H1 (cell line): ENCODE measurements around the gene CDKN2A. TPM values are rescaled to one million over a fixed set of nuclear protein-coding genes. Genes with fewer than 3 reads are reported as not detected.

Experiments
- CTCF ChIA-PET: fragments of 300-600 bp; sonication (Branson Sonifier 250); formaldehyde crosslinking; loops from one replicate; lab custom pipeline; 2021; ENCODE audit not compliant: partially characterized antibody; lab: Charles Lee
- POLR2A ChIA-PET: fragments of 300-600 bp; sonication (Branson Sonifier 250); formaldehyde crosslinking; loops from one replicate; lab custom pipeline; 2021; ENCODE audit warnings: inconsistent platforms; ENCODE audit not compliant: partially characterized antibody; lab: Charles Lee
- DNase-seq, 2 experiments: peaks; one replicate each; pipeline versions ENCODE4 v3.0.0 to v3.0.0-alpha.2; 2010 to 2022; ENCODE audit warnings: low spot score in 2 of 2, low read depth in 1 of 2, mixed read lengths in 1 of 2
- FAIRE-seq: peaks from 2 replicates; lab custom pipeline; 2011; peaks lifted over from hg19 to GRCh38; lab: Jason Lieb, UNC
- H2AFZ ChIP-seq: 2 replicates; pipeline ENCODE4 v1.8.1; 2012; ENCODE audit warnings: low read length, inconsistent platforms
- H2AK5ac ChIP-seq: 2 replicates; pipeline ENCODE4 v1.6.1; 2013; ENCODE audit warnings: low read depth, low read length
- H2BK120ac ChIP-seq: replicated peaks from 2 replicates; pipeline ENCODE3; 2013; ENCODE audit warnings: low read depth, low read length, inconsistent platforms
- H2BK12ac ChIP-seq: 2 replicates; pipeline ENCODE4 v1.6.1; 2013; ENCODE audit warnings: low read depth, low read length
- H2BK15ac ChIP-seq: 2 replicates; pipeline ENCODE4 v1.6.1; 2013; ENCODE audit warnings: low read length
- H2BK20ac ChIP-seq: 2 replicates; pipeline ENCODE4 v1.6.1; 2013; ENCODE audit warnings: low read length
- H2BK5ac ChIP-seq: 2 replicates; pipeline ENCODE4 v1.6.1; 2013; ENCODE audit warnings: low read depth, low read length
- H3K14ac ChIP-seq: 2 replicates; pipeline ENCODE4 v1.6.1; 2013; ENCODE audit warnings: inconsistent platforms; ENCODE audit not compliant: insufficient read length
- H3K18ac ChIP-seq: 2 replicates; pipeline ENCODE4 v1.6.1; 2013; ENCODE audit warnings: low read length; ENCODE audit errors: extremely low read depth
- H3K23ac ChIP-seq: 2 replicates; pipeline ENCODE4 v1.6.1; 2013; ENCODE audit warnings: inconsistent platforms; ENCODE audit not compliant: insufficient read length
- H3K23me2 ChIP-seq: 2 replicates; pipeline ENCODE4 v1.6.1; 2013; ENCODE audit warnings: low read depth, low read length
- H3K27ac ChIP-seq: 2 replicates; pipeline ENCODE4 v1.6.1; 2011; ENCODE audit warnings: low read depth, low read length, inconsistent platforms
- H3K27me3 ChIP-seq, 4 experiments: replicated peaks in 1 of 4; 1 replicate in 1 of 4; 2 replicates in 3 of 4; pipeline versions ENCODE4 v1.6.1 to v1.8.1; 2011 to 2013; ENCODE audit warnings: low read length in 3 of 4, mild to moderate bottlenecking in 3 of 4, inconsistent platforms in 2 of 4, mixed read lengths in 2 of 4, moderate library complexity in 1 of 4; ENCODE audit not compliant: control insufficient read depth in 3 of 4, insufficient read depth in 3 of 4; ENCODE audit errors: extremely low read depth in 1 of 4
- H3K36me3 ChIP-seq, 4 experiments: 2 replicates each; pipeline versions ENCODE4 v1.6.1 to v1.8.1; 2011 to 2013; ENCODE audit warnings: mild to moderate bottlenecking in 4 of 4, low read length in 3 of 4, moderate library complexity in 2 of 4, control low read depth in 1 of 4, inconsistent platforms in 1 of 4; ENCODE audit not compliant: insufficient read depth in 4 of 4, control insufficient read depth in 2 of 4
- H3K4ac ChIP-seq: replicated peaks from 2 replicates; pipeline ENCODE3; 2013; ENCODE audit warnings: low read length, low read depth, mixed read lengths, inconsistent platforms; ENCODE audit not compliant: insufficient read length
- H3K4me1 ChIP-seq, 4 experiments: replicated peaks in 1 of 4; 1 replicate in 1 of 4; 2 replicates in 3 of 4; pipeline versions ENCODE4 v1.6.1 to v1.8.1; 2011 to 2013; ENCODE audit warnings: low read length in 3 of 4, inconsistent platforms in 2 of 4, mixed read lengths in 1 of 4; ENCODE audit not compliant: insufficient read depth in 4 of 4, control insufficient read depth in 3 of 4
- H3K4me2 ChIP-seq, 2 experiments: 2 replicates each; pipeline versions ENCODE4 v1.6.1 to v1.8.1; 2011 to 2013; ENCODE audit warnings: low read depth in 2 of 2, low read length in 2 of 2, control low read depth in 1 of 2, inconsistent platforms in 1 of 2, mild to moderate bottlenecking in 1 of 2; ENCODE audit not compliant: insufficient read depth in 1 of 2
- H3K4me3 ChIP-seq, 4 experiments: fragments of 200-600, 300-600 bp in 1 of 4; sonication (generic), shearing (Covaris generic), sonication (Bioruptor Twin) in 1 of 4; 2 replicates each; pipeline versions ENCODE4 v1.5.1 to v1.8.1; 2011 to 2016; ENCODE audit warnings: low read length in 4 of 4, low read depth in 3 of 4, control low read depth in 2 of 4, inconsistent platforms in 2 of 4, mild to moderate bottlenecking in 2 of 4, mixed read lengths in 1 of 4, moderate library complexity in 1 of 4; ENCODE audit not compliant: insufficient read depth in 2 of 4; ENCODE audit errors: extremely low read depth in 1 of 4
- H3K56ac ChIP-seq: replicated peaks from 2 replicates; pipeline ENCODE3; 2013; ENCODE audit warnings: low read depth, mild to moderate bottlenecking, mixed read lengths, low read length, inconsistent platforms; ENCODE audit not compliant: insufficient read length
- H3K79me1 ChIP-seq: 2 replicates; pipeline ENCODE4 v1.6.1; 2013; ENCODE audit warnings: low read depth, low read length, control low read depth
- H3K79me2 ChIP-seq, 2 experiments: 2 replicates each; pipeline versions ENCODE4 v1.6.1 to v1.8.1; 2012 to 2013; ENCODE audit warnings: low read length in 2 of 2, mild to moderate bottlenecking in 2 of 2, inconsistent platforms in 1 of 2; ENCODE audit not compliant: insufficient read depth in 2 of 2, control insufficient read depth in 1 of 2
- H3K9ac ChIP-seq, 4 experiments: replicated peaks in 1 of 4; 1 replicate in 1 of 4; 2 replicates in 3 of 4; pipeline versions ENCODE4 v1.6.1 to v1.8.1; 2011 to 2013; ENCODE audit warnings: low read depth in 3 of 4, low read length in 3 of 4, control low read depth in 2 of 4, mild to moderate bottlenecking in 2 of 4, moderate library complexity in 2 of 4, inconsistent platforms in 1 of 4; ENCODE audit errors: extremely low read depth in 1 of 4
- H3K9me3 ChIP-seq, 2 experiments: 2 replicates each; pipeline versions ENCODE4 v1.6.1 to v1.8.1; 2012 to 2013; ENCODE audit warnings: mild to moderate bottlenecking in 2 of 2, moderate library complexity in 2 of 2, control low read depth in 1 of 2, inconsistent platforms in 1 of 2, low read depth in 1 of 2, low read length in 1 of 2, mixed read lengths in 1 of 2; ENCODE audit not compliant: insufficient read depth in 2 of 2
- H4K20me1 ChIP-seq, 2 experiments: replicated peaks in 1 of 2; 2 replicates each; pipeline versions ENCODE3 to v1.8.1; 2011 to 2013; ENCODE audit warnings: inconsistent platforms in 2 of 2, low read length in 2 of 2, mild to moderate bottlenecking in 1 of 2; ENCODE audit not compliant: insufficient read depth in 2 of 2, control insufficient read depth in 1 of 2
- H4K5ac ChIP-seq: 2 replicates; pipeline ENCODE4 v1.6.1; 2013; ENCODE audit warnings: low read length, low read depth, mixed read lengths, inconsistent platforms; ENCODE audit not compliant: insufficient read length
- H4K8ac ChIP-seq: 2 replicates; pipeline ENCODE4 v1.8.0; 2013; ENCODE audit warnings: mild to moderate bottlenecking, moderate library complexity, low read length, inconsistent platforms; ENCODE audit not compliant: insufficient read depth; ENCODE audit errors: extremely low read depth
- H4K91ac ChIP-seq: replicated peaks from 2 replicates; pipeline ENCODE3; 2013; ENCODE audit warnings: low read length, mixed read lengths, inconsistent platforms; ENCODE audit not compliant: insufficient read length
- CREB1 ChIP-seq: IDR thresholded peaks from 2 replicates; pipeline ENCODE4 v1.6.1; 2012; ENCODE audit warnings: inconsistent platforms
- GTF2F1 ChIP-seq: IDR thresholded peaks from 2 replicates; pipeline ENCODE4 v1.6.1; 2012; ENCODE audit warnings: low read depth, low read length, improper control_type of control experiment, borderline replicate concordance
- KDM1A ChIP-seq: fragments of 200-600, 300-600 bp; sonication (generic); IDR thresholded peaks from 2 replicates; pipeline ENCODE4 v1.7.1; 2016; ENCODE audit warnings: mild to moderate bottlenecking, low read length, borderline replicate concordance
- WGBS, 2 experiments: shearing (Covaris generic) in 1 of 2; methylation state at CpG; one replicate each; pipeline versions ENCODE4 v1.1.6 to v1.1.7; 2013 to 2015; ENCODE audit warnings: low lambda C conversion rate in 2 of 2, mixed read lengths in 2 of 2, inconsistent platforms in 1 of 2, low coverage in 1 of 2, missing lambda C conversion rate in 1 of 2; ENCODE audit not compliant: insufficient replicate concordance in 2 of 2, insufficient coverage in 1 of 2, insufficient read length in 1 of 2; ENCODE audit errors: extremely low coverage in 1 of 2, missing lambda C conversion rate in 1 of 2; 5-methylcytosine and 5-hydroxymethylcytosine counted together
- polyA plus RNA-seq, 7 experiments: library from polyadenylated mRNA; depleted of rRNA in 3 of 7; stranded (reverse) in 5 of 7; unstranded in 2 of 7; fragments of >200 nt in 5 of 7; fragments of 200-250 nt in 2 of 7; gene quantifications; 1 replicate in 5 of 7; 2 replicates in 1 of 7; 4 replicates in 1 of 7; pipeline versions ENCODE4 v1.2.1 to v1.2.3, GENCODE V29; 2011 to 2013; ENCODE audit warnings: missing spikeins in 2 of 7, mixed read lengths in 2 of 7
- total RNA-seq: library from RNA; stranded (reverse); fragmentation: NEBNext Ultra II Directional; extraction: Animal tissue kit (Norgen Biotek cat#: 25700); gene quantifications from 2 replicates; pipeline ENCODE4 v1.2.1, GENCODE V29; 2021

CDKN2A gene
- total and polyA plus RNA-seq, 2 of the 8 experiments (the other 6 are each of a cell fraction or from before 2014, with no cell fraction given) = 0.51 to 0.73 TPM

DNA sequence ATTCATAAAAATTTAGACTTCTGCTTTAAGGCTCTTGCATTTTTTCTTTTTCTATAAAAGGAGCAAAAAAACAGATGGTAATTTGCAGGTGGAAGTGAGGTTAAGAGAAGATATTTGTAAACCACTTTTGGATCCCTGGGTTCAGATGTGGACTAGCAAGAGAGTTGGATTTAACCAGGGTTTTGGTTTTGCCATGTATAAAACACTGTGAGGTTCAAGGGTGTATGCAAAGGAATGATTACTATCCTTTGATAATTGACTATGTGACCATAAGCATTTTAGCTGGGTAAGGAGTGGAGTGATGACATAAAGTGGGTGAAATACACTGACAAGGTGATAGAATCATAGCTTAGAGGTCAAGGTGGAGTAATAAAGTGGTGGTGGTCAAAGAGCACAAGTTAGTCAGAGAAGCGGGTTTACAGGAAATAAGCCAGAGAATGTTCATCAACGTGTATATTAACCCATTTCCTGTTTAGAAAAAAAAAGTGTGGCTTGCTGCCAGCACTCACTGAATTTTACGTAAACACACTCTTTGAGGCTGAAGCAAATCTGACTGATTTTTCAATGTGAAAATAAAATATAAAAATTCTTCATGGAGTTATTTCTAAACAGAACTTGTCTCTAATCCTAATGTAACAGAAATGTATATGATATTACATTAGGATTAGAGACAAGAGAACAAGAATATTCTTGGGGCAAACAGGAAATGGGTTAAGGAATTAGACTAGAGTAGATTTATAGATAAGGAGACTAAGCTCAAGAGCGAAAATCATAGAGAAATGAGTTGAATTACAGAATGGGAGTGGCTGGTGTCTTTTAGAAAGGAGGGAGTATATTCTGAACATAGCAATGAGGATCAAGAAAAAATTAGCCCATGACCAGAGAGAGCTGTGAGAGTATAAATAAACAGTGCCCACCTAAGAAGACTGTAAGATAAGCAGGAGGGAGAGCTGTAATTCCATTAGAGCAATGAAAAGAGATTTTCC is 74.5 kb downstream of the CDKN2A start:
- ChIA-PET CTCF (interaction anchor here (0.7 to 2.0 kb wide), 7 partner anchors 10 to 319 kb away, joined by 3 to 7 read pairs (median 4); no protein-coding TSS in a partner anchor), POLR2A (no interaction called here)
- Histone ChIP-seq H2AFZ (no peak overlapping the region), H3K23me2 (no peaks in the 10 kb centered on the region), H2BK20ac (no peak overlapping the region), H4K8ac (no peak overlapping the region), H3K23ac (no peak overlapping the region), H3K27ac (no peak overlapping the region), H2BK12ac (no peak overlapping the region), H3K4me1 (no peaks in the 10 kb centered on the region), H2AK5ac (no peak overlapping the region), H4K20me1 (no peaks in the 10 kb centered on the region), H2BK15ac (no peak overlapping the region), H3K9me3 (no peaks in the 10 kb centered on the region), H3K79me1 (no peaks in the 10 kb centered on the region), H3K27me3 (no peaks in the 10 kb centered on the region), H3K79me2 (no peaks in the 10 kb centered on the region), H3K56ac (peak overlapping the region; percentile 25), H3K36me3 (no peaks in the 10 kb centered on the region), H3K4me3 (no peak overlapping the region), H3K9ac (no peak overlapping the region), H2BK5ac (no peak overlapping the region), H3K14ac (no peak overlapping the region), H3K4ac (no peak overlapping the region), H3K18ac (no peak overlapping the region; the same call in 1 of the 2 replicates), H4K5ac (no peak overlapping the region), H2BK120ac (no peak overlapping the region), H3K4me2 (no peak overlapping the region), H4K91ac (no peak overlapping the region)
- no peak for DNase-seq
- TF ChIP-seq GTF2F1 = no peak
- no peak for TF ChIP-seq CREB1
- no peak for TF ChIP-seq KDM1A
- FAIRE-seq = no peak
- 84% methylated on average over 4 of the region's 4 CpGs; no CpG with 5 or more reads in 1 of the 2 experiments for WGBS, 2 experiments
